ENCODE data around the gene TMEM52B. TPM values are rescaled to one million over a fixed set of nuclear protein-coding genes. Genes with fewer than 3 reads are reported as not detected.
A peak's percentile ranks its signal among the peaks of the same experiment; 100 is the strongest.

Gene TMEM52B
- total and polyA plus RNA-seq, 2 of the 13 experiments (the other 11 are each of a cell fraction or from before 2014, with no cell fraction given) = not detected

GRCh38 chr12:10135126-10135525 is 43.7 kb upstream of the TMEM52B start (continued):
- TF ChIP-seq ZNF362 (CRISPR knock-in tag; IDR thresholded peaks at IDR 0.05; ENCODE audit: borderline replicate concordance) (no peak), EED (CRISPR knock-in tag; IDR thresholded peaks at IDR 0.05) (no peak), NR3C1 (CRISPR knock-in tag; IDR thresholded peaks at IDR 0.05) (no peak)

- FAIRE-seq (no peak), DNase-seq (ENCODE audit: low spot score) (peak; percentile 4)
Measured at GRCh38 chr12:10136637-10137205, 42.1 kb upstream of the TMEM52B start.

GRCh38 chr12:10140001-10140400 is 38.8 kb upstream of the TMEM52B start:
- 0% methylated on average over 2 of the region's 2 CpGs for WGBS (ENCODE audit: low lambda C conversion rate)
- peak; percentile 29; the same call in 1 of the 3 replicates for ATAC-seq
- DNase-seq (ENCODE audit: low spot score) = peak; percentile 35
- H3K4me3 ChIP-seq (replicated peaks in 1 of 3; ENCODE audit: insufficient read depth in 1 of 3, low read depth in 2 of 3, low read length in 3 of 3) = no peak overlapping the region
- no peak overlapping the region for H2AFZ ChIP-seq (ENCODE audit: low read length)
- H3K9ac ChIP-seq (ENCODE audit: insufficient read depth, low read depth, low read length) = no peak overlapping the region
- H3K27me3 ChIP-seq (ENCODE audit: control insufficient read depth in 1 of 2, insufficient read depth in 2 of 2, low read length in 2 of 2) = no peaks in the 10 kb centered on the region; a peak in 1 of 5 replicates
- H3K36me3 ChIP-seq (replicated peaks in 1 of 2; ENCODE audit: control insufficient read depth in 1 of 2, insufficient read depth in 2 of 2, low read length in 2 of 2) = no peaks in the 10 kb centered on the region
- CTCF ChIA-PET (ENCODE audit: low intra/inter-chr PET ratio, low total read pairs) = interaction anchor here (1.2 to 1.7 kb wide), 5 partner anchors 106 to 392 kb away, joined by 3 to 8 read pairs (median 6); partner anchors contain the start of gene CLEC12B
- POLR2A ChIA-PET = no interaction called here
- intact Hi-C loops (cut with micrococcal nuclease; ENCODE audit: unreplicated experiment) (loop anchor here (1.0 to 5.0 kb wide), 4 partner anchors 107 to 389 kb away; partner anchors contain the start of gene CLEC12B), in situ Hi-C loops (cut with HindIII; ENCODE audit: extremely low pct_ligation_motif_present, low pct_unique_long_range_greater_than_20kb) (no loop called here)
- TF ChIP-seq, protein P1, sequence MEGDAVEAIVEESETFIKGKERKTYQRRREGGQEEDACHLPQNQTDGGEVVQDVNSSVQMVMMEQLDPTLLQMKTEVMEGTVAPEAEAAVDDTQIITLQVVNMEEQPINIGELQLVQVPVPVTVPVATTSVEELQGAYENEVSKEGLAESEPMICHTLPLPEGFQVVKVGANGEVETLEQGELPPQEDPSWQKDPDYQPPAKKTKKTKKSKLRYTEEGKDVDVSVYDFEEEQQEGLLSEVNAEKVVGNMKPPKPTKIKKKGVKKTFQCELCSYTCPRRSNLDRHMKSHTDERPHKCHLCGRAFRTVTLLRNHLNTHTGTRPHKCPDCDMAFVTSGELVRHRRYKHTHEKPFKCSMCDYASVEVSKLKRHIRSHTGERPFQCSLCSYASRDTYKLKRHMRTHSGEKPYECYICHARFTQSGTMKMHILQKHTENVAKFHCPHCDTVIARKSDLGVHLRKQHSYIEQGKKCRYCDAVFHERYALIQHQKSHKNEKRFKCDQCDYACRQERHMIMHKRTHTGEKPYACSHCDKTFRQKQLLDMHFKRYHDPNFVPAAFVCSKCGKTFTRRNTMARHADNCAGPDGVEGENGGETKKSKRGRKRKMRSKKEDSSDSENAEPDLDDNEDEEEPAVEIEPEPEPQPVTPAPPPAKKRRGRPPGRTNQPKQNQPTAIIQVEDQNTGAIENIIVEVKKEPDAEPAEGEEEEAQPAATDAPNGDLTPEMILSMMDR (CRISPR knock-in tag; IDR thresholded peaks at IDR 0.05) = peak; percentile 69
- TF ChIP-seq HNF4G (IDR thresholded peaks at IDR 0.05; ENCODE audit: borderline replicate concordance, low read depth, low read length) = no peak
- TF ChIP-seq HNF4G (CRISPR knock-in tag; IDR thresholded peaks at IDR 0.05; ENCODE audit: borderline replicate concordance, low read depth) = no peak
- 0 out of 2 replicates have a peak, but pooled peaks have one; percentile 32 for TF ChIP-seq RAD21 (CRISPR knock-in tag; IDR thresholded peaks at IDR 0.05)
- TF ChIP-seq STAG1 (CRISPR knock-in tag; IDR thresholded peaks at IDR 0.05) = peak; percentile 84
- TF ChIP-seq NFE2 (CRISPR knock-in tag; IDR thresholded peaks at IDR 0.05) = peak; percentile 21; the same call in 1 of the 2 replicates
- peak; percentile 70 for TF ChIP-seq SMC3 (IDR thresholded peaks at IDR 0.05; ENCODE audit: low read length)
- FAIRE-seq = peak; percentile 68
- H3K27ac ChIP-seq (ENCODE audit: extremely low read length, insufficient read depth, low read length) = no peak overlapping the region
- no peaks in the 10 kb centered on the region for H4K20me1 ChIP-seq (ENCODE audit: insufficient read depth, low read length)
- BruUV-seq (replicated peaks) = no TSS peak
- H3K4me2 ChIP-seq (ENCODE audit: low read depth, low read length) = no peak overlapping the region
- 0 out of 2 replicates have a peak, but pooled peaks cover 6% of the 10 kb centered on the region for H3K4me1 ChIP-seq (ENCODE audit: insufficient read depth, low read length)
- H3K9me3 ChIP-seq (ENCODE audit: low read length) = no peaks in the 10 kb centered on the region
- H3K79me2 ChIP-seq (ENCODE audit: insufficient read depth, low read length) = no peaks in the 10 kb centered on the region

More at GRCh38 chr12:10136637-10137205, 42.1 kb upstream of the TMEM52B start:
- no peak overlapping the region for H3K4me3 ChIP-seq (replicated peaks in 1 of 3; ENCODE audit: insufficient read depth in 1 of 3, low read depth in 2 of 3, low read length in 3 of 3)
- 0 out of 2 replicates have a peak, but pooled peaks cover 6% of the 10 kb centered on the region for H3K4me1 ChIP-seq (ENCODE audit: insufficient read depth, low read length)
- in situ Hi-C loops (cut with HindIII; ENCODE audit: extremely low pct_ligation_motif_present, low pct_unique_long_range_greater_than_20kb) (loop anchor here (10.0 kb wide), 1 partner anchor 382 kb away; no protein-coding TSS in a partner anchor), intact Hi-C loops (cut with micrococcal nuclease; ENCODE audit: unreplicated experiment) (loop anchor here (1.0 kb wide), 1 partner anchor 126 kb away; the partner anchor contains the start of gene CLEC12B)
- 40% methylated on average over 12 of the region's 13 CpGs for WGBS (ENCODE audit: low lambda C conversion rate)
- TF ChIP-seq HNF4A (CRISPR knock-in tag; IDR thresholded peaks at IDR 0.05) (peak; percentile 17; the same call in 1 of the 2 replicates), ZNF607 (CRISPR knock-in tag; IDR thresholded peaks at IDR 0.05; ENCODE audit: borderline replicate concordance) (no peak)
- no peaks in the 10 kb centered on the region for H4K20me1 ChIP-seq (ENCODE audit: insufficient read depth, low read length)
- no peaks in the 10 kb centered on the region; a peak in 1 of 5 replicates for H3K27me3 ChIP-seq (ENCODE audit: control insufficient read depth in 1 of 2, insufficient read depth in 2 of 2, low read length in 2 of 2)
- H3K79me2 ChIP-seq (ENCODE audit: insufficient read depth, low read length) = no peaks in the 10 kb centered on the region
- H3K4me2 ChIP-seq (ENCODE audit: low read depth, low read length) = no peak overlapping the region
- no peak overlapping the region for H3K9ac ChIP-seq (ENCODE audit: insufficient read depth, low read depth, low read length)
- ChIA-PET POLR2A (no interaction called here), CTCF (ENCODE audit: low intra/inter-chr PET ratio, low total read pairs) (no interaction called here)
- H3K36me3 ChIP-seq (replicated peaks in 1 of 2; ENCODE audit: control insufficient read depth in 1 of 2, insufficient read depth in 2 of 2, low read length in 2 of 2) = no peaks in the 10 kb centered on the region
- no peaks in the 10 kb centered on the region for H3K9me3 ChIP-seq (ENCODE audit: low read length)
- no peak overlapping the region for H2AFZ ChIP-seq (ENCODE audit: low read length)
- ATAC-seq = no peak
- H3K27ac ChIP-seq (ENCODE audit: extremely low read length, insufficient read depth, low read length) = no peak overlapping the region
- no TSS peak for BruUV-seq (replicated peaks)

All from HepG2 (cell line).